Neural cell (in vitro differentiated cells): ENCODE data around the gene MYO5C. TPM values are rescaled to one million over a fixed set of nuclear protein-coding genes. Genes with fewer than 3 reads are reported as not detected.

Experiments
- H2AFZ ChIP-seq: fragments of 200-600, 300-800 bp; sonication (generic), shearing (Covaris generic); 2 replicates; pipeline ENCODE4 v1.6.0; 2014; ENCODE audit warnings: low read depth, mild to moderate bottlenecking, antibody characterized with exemption, low read length, moderate library complexity
- H3F3A ChIP-seq: fragments of 200-600 bp; shearing (Covaris generic); 2 replicates; pipeline ENCODE4 v1.6.1; 2016; ENCODE audit warnings: mild to moderate bottlenecking, moderate library complexity, mixed read lengths, antibody characterized with exemption, low read length; ENCODE audit not compliant: insufficient read depth, poor library complexity, severe bottlenecking
- H3K27ac ChIP-seq: fragments of 200-600, 300-800 bp; sonication (generic), shearing (Covaris generic); 2 replicates; pipeline ENCODE4 v1.5.1; 2014; ENCODE audit warnings: mild to moderate bottlenecking, low read length, moderate library complexity
- H3K27me3 ChIP-seq: fragments of 300-800, 200-600 bp; sonication (generic), shearing (Covaris generic); 2 replicates; pipeline ENCODE4 v1.6.0; 2014; ENCODE audit warnings: mild to moderate bottlenecking, low read depth, low read length, moderate library complexity; ENCODE audit not compliant: insufficient read depth
- H3K36me3 ChIP-seq: fragments of 300-800, 200-600 bp; sonication (generic), shearing (Covaris generic); 2 replicates; pipeline ENCODE4 v1.5.1; 2014; ENCODE audit warnings: mild to moderate bottlenecking, antibody characterized with exemption, low read length, moderate library complexity; ENCODE audit not compliant: insufficient read depth
- H3K4me2 ChIP-seq: fragments of 300-800, 200-600 bp; sonication (generic), shearing (Covaris generic); 2 replicates; pipeline ENCODE4 v1.6.0; 2014; ENCODE audit warnings: mild to moderate bottlenecking, low read length
- H3K4me3 ChIP-seq: fragments of 300-800, 200-600 bp; sonication (generic), shearing (Covaris generic); 2 replicates; pipeline ENCODE4 v1.5.1; 2014; ENCODE audit warnings: mild to moderate bottlenecking, low read length, moderate library complexity
- H3K79me2 ChIP-seq: fragments of 200-600 bp; shearing (Covaris generic); replicated peaks from 2 replicates; pipeline ENCODE4 v1.6.0; 2014; ENCODE audit warnings: mild to moderate bottlenecking, low read length, moderate library complexity; ENCODE audit not compliant: insufficient read depth
- H3K9ac ChIP-seq: fragments of 300-800, 200-600 bp; sonication (generic), shearing (Covaris generic); 2 replicates; pipeline ENCODE4 v1.6.1; 2016; ENCODE audit warnings: mild to moderate bottlenecking, low read length, mixed read lengths
- H3K9me2 ChIP-seq: fragments of 200-600 bp; shearing (Covaris generic); 2 replicates; pipeline ENCODE4 v1.6.1; 2016; ENCODE audit warnings: mild to moderate bottlenecking, low read length, mixed read lengths; ENCODE audit not compliant: insufficient read depth
- H3K9me3 ChIP-seq: fragments of 200-600, 300-800 bp; sonication (generic), shearing (Covaris generic); 2 replicates; pipeline ENCODE4 v1.6.1; 2016; ENCODE audit warnings: mild to moderate bottlenecking, mixed run types, low read length, moderate library complexity, mixed read lengths
- H4K20me1 ChIP-seq: fragments of 200-600 bp; shearing (Covaris generic); 2 replicates; pipeline ENCODE4 v1.6.1; 2016; ENCODE audit warnings: mild to moderate bottlenecking, mixed run types; ENCODE audit not compliant: insufficient read depth
- EP300 ChIP-seq: fragments of 450-650 bp; conservative IDR thresholded peaks from 2 replicates; pipeline ENCODE4 v1.6.1; 2014; ENCODE audit warnings: antibody characterized with exemption, mild to moderate bottlenecking, moderate library complexity; ENCODE audit not compliant: poor library complexity, severe bottlenecking
- EZH2 ChIP-seq: fragments of 200-600, 300-800 bp; shearing (Covaris generic), sonication (generic); IDR thresholded peaks from 2 replicates; pipeline ENCODE4 v1.6.1; 2014; ENCODE audit warnings: antibody characterized with exemption, low read length, borderline replicate concordance, mild to moderate bottlenecking; ENCODE audit not compliant: insufficient read depth, poor library complexity, severe bottlenecking
- MXI1 ChIP-seq: fragments of 450-650 bp; conservative IDR thresholded peaks from 2 replicates; pipeline ENCODE4 v1.6.1; 2014; ENCODE audit warnings: antibody characterized with exemption, mild to moderate bottlenecking; ENCODE audit not compliant: poor library complexity, severe bottlenecking
- POLR2AphosphoS5 ChIP-seq: IDR thresholded peaks from 2 replicates; pipeline ENCODE4 v1.6.1; 2012
- RAD21 ChIP-seq: fragments of 450-650 bp; conservative IDR thresholded peaks from 2 replicates; pipeline ENCODE4 v1.6.1; 2014; ENCODE audit warnings: antibody characterized with exemption, mild to moderate bottlenecking, moderate library complexity
- SMC3 ChIP-seq: fragments of 450-650 bp; conservative IDR thresholded peaks from 2 replicates; pipeline ENCODE4 v1.6.1; 2014; ENCODE audit warnings: antibody characterized with exemption, mild to moderate bottlenecking, moderate library complexity; ENCODE audit not compliant: poor library complexity
- TAF1 ChIP-seq: IDR thresholded peaks from 2 replicates; pipeline ENCODE4 v1.6.1; 2012; ENCODE audit warnings: low read depth
- polyA plus RNA-seq: library from polyadenylated mRNA; depleted of rRNA; stranded (reverse); fragments of >200 nt; gene quantifications from 2 replicates; pipeline ENCODE4 v1.2.3, GENCODE V29; 2014
- TF ChIP-seq, protein P1 (sequence below): fragments of 450-650 bp; IDR thresholded peaks from 2 replicates; pipeline ENCODE4 v1.5.1; 2014; ENCODE audit warnings: antibody characterized with exemption, mild to moderate bottlenecking, moderate library complexity; ENCODE audit not compliant: poor library complexity, severe bottlenecking
- TF ChIP-seq, protein P2 (sequence below): IDR thresholded peaks from 2 replicates; pipeline ENCODE4 v1.6.1; 2012; ENCODE audit warnings: borderline replicate concordance

MYO5C gene
- polyA plus RNA-seq, 1 donor from 2014 or later, result 0.77 TPM

DNA sequence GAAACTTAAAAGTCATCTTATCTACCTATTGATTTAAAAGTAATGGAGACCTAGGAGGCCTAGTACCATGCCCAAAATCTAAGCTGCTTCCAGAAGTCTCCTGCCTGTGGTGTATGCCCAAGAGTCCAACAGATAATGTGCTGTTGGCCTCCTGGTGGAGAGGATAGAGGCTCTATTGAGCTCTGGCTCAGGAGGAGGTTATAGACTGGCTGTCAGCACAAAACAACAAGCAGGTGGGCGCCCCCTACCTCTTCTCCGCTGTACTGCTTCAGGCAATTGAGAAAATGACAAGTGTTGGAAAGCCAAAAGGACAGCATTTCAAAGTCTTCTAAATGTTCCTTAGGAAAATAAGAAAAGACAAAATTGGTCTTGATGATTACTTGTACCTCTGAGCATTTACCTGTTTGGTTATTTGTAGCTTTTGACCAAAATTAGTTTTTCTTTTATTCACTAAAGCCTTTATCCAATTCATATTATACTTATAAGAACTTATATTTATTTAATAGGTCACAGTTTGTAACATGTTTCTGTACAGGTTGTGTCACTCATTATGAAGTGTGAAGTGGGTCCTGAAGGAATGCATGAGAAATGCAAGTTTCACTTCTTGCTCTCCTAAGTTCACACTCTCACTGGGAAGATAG lies 87.2 kb downstream of the MYO5C start:
- Histone ChIP-seq H3K4me2 (no peak overlapping the region), H3K27ac (no peak overlapping the region), H3K36me3 (no peaks in the 10 kb centered on the region), H4K20me1 (no peaks in the 10 kb centered on the region), H3F3A (no peaks in the 10 kb centered on the region), H3K9me3 (no peaks in the 10 kb centered on the region), H3K9me2 (no peaks in the 10 kb centered on the region), H2AFZ (no peak overlapping the region), H3K27me3 (no peaks in the 10 kb centered on the region), H3K79me2 (no peaks in the 10 kb centered on the region), H3K4me3 (no peak overlapping the region), H3K9ac (no peak overlapping the region)
- TF ChIP-seq TAF1 (no peak), SMC3 (peak; percentile 37), RAD21 (peak; percentile 40)
- TF ChIP-seq, protein P1, sequence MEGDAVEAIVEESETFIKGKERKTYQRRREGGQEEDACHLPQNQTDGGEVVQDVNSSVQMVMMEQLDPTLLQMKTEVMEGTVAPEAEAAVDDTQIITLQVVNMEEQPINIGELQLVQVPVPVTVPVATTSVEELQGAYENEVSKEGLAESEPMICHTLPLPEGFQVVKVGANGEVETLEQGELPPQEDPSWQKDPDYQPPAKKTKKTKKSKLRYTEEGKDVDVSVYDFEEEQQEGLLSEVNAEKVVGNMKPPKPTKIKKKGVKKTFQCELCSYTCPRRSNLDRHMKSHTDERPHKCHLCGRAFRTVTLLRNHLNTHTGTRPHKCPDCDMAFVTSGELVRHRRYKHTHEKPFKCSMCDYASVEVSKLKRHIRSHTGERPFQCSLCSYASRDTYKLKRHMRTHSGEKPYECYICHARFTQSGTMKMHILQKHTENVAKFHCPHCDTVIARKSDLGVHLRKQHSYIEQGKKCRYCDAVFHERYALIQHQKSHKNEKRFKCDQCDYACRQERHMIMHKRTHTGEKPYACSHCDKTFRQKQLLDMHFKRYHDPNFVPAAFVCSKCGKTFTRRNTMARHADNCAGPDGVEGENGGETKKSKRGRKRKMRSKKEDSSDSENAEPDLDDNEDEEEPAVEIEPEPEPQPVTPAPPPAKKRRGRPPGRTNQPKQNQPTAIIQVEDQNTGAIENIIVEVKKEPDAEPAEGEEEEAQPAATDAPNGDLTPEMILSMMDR, result peak; percentile 57

DNA sequence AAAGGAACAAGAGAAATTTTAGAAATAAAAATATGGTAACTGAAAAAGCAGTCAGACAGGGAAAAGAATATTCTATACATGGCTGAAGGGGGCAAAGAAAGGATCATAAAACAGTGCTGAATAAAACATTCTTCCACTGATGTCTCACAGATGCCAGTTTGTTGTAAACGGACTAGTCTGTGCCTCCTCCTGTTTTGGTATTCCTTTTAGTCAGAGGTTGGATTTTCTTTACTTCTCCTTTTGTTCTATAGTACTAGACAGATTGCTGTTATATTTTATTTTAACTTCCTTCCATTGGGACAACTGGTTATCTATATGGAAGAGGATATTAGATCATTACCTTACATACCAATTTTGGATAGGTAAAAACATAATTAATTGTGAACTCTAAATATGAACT lies 88.4 kb downstream of the MYO5C start:
- no peaks in the 10 kb centered on the region for H3K79me2 ChIP-seq

More for the DNA sequence above, 88.4 kb downstream of the MYO5C start:
- no peaks in the 10 kb centered on the region for H3K36me3 ChIP-seq
- H3K27ac ChIP-seq, result no peak overlapping the region
- TF ChIP-seq TAF1 (no peak), EZH2 (no peak), POLR2AphosphoS5 (no peak), SMC3 (no peak), EP300 (no peak), RAD21 (no peak), MXI1 (no peak)
- TF ChIP-seq, protein P2, sequence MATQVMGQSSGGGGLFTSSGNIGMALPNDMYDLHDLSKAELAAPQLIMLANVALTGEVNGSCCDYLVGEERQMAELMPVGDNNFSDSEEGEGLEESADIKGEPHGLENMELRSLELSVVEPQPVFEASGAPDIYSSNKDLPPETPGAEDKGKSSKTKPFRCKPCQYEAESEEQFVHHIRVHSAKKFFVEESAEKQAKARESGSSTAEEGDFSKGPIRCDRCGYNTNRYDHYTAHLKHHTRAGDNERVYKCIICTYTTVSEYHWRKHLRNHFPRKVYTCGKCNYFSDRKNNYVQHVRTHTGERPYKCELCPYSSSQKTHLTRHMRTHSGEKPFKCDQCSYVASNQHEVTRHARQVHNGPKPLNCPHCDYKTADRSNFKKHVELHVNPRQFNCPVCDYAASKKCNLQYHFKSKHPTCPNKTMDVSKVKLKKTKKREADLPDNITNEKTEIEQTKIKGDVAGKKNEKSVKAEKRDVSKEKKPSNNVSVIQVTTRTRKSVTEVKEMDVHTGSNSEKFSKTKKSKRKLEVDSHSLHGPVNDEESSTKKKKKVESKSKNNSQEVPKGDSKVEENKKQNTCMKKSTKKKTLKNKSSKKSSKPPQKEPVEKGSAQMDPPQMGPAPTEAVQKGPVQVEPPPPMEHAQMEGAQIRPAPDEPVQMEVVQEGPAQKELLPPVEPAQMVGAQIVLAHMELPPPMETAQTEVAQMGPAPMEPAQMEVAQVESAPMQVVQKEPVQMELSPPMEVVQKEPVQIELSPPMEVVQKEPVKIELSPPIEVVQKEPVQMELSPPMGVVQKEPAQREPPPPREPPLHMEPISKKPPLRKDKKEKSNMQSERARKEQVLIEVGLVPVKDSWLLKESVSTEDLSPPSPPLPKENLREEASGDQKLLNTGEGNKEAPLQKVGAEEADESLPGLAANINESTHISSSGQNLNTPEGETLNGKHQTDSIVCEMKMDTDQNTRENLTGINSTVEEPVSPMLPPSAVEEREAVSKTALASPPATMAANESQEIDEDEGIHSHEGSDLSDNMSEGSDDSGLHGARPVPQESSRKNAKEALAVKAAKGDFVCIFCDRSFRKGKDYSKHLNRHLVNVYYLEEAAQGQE, result no peak
- TF ChIP-seq, protein P1, result no peak
- H3K4me2 ChIP-seq, result no peak overlapping the region
- H3K9ac ChIP-seq, result no peak overlapping the region
- no peaks in the 10 kb centered on the region for H3K9me3 ChIP-seq
- no peaks in the 10 kb centered on the region for H3F3A ChIP-seq
- H3K27me3 ChIP-seq, result no peaks in the 10 kb centered on the region
- no peaks in the 10 kb centered on the region for H4K20me1 ChIP-seq
- no peak overlapping the region for H3K4me3 ChIP-seq
- no peaks in the 10 kb centered on the region for H3K9me2 ChIP-seq
- no peak overlapping the region for H2AFZ ChIP-seq
